SK-N-MC (cell line): ENCODE measurements around the gene KLF9.

Experiments used
- EZH2 ChIP-seq: fragments of 200-600 bp; sonication (generic); IDR thresholded peaks from one replicate; pipeline ENCODE4 v1.6.1; 2017; ENCODE audit warnings: antibody characterized with exemption
- POLR2AphosphoS5 ChIP-seq: IDR thresholded peaks from 2 replicates; pipeline ENCODE4 v1.6.1; 2012; ENCODE audit warnings: mild to moderate bottlenecking, low read depth, low read length, borderline replicate concordance

GRCh38 chr9:70407081-70407503 lies 7.4 kb downstream of the KLF9 start:
- TF ChIP-seq EZH2 (no peak), POLR2AphosphoS5 (no peak)
